HG02973 (cell line): ENCODE data around the gene OGA.

Experiments
- ATAC-seq: cut with Tn5 transposase; IDR thresholded peaks from one replicate; pipeline ENCODE4 v1.9.1; 2021; ENCODE audit warnings: moderate library complexity; ENCODE audit not compliant: unreplicated experiment

The OGA gene

DNA sequence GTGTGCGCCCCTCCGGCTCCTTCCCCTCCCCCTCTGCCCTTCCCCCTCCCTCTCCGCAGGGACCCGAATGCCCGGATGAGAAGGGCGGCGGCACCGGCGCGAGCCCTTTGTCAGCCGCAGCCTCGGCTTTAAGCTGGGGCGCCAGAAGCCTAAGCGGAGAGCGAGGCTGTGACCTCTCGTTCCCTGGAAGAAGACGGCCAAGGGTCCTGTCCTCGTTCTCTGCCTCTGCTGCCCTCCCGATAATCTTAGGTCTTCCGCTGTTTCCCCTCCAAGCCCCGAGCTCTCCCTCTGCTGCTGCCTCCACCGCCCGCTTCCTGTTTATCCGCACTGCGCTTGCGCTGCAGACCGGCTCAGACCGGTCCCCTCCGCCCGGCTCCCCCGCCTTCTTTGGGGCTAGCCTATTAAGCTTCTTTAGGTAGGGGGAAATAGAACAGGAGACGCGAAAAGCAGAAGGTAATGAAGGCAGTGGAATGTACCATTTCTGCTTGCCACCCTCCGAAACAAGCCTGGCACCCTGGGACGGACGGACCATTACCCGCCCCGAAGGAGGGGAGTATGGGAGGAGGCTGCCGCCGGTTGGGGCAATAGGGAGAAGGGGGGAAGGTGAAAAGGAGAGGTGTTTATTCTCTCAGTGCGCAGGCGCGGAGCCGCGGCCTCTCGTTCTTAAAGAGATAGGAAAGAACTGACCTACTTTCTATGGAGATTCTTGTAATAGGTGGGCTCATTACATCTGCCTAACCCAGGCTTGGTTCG, at the start of gene OGA:
Gene OGA, minus strand, starts transcription at position 326 of the 753 bp plus-strand sequence. CDS start 422 bp downstream, outside the sequence.
- peak; percentile 84 for ATAC-seq

DNA sequence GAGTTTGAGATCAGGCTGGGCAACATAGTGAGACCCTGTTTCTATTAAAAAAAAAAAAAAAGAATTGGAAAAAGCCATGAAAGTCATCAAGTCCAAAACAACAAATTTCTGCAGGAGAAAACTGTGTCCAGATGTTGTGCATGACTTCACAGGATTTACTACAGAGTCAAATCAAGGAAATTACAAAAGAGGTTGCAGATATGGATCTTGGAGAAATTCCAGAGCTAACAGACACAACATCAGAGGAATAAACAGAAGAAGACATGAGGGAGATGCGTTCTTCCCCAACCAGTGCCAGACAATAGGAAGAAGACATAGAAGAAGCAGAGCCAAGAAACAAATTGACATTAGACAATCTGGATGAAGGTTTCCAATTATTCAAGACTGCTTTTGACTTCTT, 49.7 kb upstream of the OGA start:
- no peak for ATAC-seq

DNA sequence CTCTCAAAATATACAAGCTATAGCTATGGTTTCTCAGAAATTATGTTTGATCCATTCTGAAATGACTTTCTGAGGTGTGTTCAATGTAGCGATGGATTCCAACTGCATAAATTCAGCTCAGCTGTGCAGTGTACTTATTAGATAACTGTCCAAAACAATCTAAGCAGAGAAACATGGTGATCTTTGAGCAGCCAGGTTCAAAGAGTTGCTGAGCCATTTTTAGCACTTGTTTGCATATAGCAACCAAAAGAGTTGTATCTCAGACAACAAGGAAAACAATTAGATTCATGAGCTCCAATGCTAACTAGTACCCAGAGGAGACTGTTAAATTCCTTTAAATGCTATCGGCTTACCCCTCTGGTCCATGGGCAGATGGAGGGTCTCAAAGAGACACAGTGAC, 41.3 kb upstream of the OGA start:
- peak; percentile 17 for ATAC-seq

DNA sequence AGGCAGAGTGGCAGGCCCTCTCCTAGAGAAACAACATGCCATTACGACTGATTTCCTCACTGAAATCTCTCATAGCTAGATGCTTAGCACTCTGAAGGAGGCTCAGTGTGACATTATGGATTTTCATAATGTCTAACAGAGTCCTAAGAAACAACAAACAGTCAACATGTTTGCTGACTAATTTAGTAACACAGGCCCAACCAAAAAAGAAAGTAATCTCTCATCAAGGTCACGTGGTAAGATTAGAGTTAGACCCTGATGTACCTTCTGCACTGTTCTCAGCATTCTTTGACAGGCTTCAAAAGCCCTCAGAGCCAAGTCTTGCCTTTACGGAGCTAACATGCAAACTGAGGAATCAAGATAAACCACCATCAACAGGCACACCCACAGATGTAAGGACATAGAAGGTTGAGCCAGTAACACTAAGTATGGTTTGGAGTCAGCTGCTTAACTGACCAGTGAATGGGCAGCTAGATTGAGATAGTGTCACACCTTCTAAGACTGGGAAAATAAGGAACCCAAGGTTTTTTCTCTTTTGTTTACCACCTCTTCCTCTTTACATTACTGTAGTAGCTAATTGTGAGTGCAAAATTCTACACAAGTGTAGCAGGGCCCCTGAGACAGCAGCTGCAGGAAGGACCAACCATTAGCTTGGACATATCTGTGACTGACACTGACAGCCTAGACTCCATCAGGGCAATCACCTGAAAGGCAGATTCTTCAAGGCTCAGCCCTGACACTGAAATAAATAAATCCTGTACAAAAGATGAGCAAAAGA, 40.7 kb upstream of the OGA start:
- ATAC-seq: peak; percentile 76

DNA sequence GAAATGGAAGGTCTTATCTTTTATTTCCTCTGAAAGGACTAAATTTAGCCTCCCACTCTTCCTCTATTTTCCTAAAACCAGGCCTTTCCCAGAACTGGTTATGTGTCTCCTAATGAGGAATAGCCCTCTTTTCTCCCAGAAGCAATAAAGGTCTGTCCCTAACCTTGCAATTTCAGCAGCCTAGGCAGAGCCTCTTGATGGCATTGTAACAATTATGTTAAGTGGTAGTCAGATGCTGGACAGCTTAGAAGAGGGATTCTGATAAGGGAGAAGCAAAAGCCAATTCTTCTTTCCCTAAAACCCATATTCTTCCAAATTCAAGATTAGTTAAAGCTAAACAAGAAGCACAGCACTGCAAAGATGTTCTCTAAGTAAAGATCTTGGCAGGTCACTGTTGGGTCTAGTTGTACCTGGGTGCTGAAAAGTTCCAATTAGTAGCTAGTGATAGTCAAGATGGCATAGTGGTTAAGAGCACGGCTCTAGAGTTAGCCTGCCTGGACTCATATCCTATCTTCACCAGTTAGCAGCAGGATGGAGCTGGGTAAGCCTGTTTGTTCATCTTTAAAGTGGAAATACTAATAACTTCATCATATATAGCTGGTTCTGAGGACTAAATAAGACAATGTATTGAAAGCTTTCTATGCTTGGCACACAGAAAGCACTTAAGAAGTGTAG, 39.7 kb upstream of the OGA start:
- ATAC-seq: no peak

DNA sequence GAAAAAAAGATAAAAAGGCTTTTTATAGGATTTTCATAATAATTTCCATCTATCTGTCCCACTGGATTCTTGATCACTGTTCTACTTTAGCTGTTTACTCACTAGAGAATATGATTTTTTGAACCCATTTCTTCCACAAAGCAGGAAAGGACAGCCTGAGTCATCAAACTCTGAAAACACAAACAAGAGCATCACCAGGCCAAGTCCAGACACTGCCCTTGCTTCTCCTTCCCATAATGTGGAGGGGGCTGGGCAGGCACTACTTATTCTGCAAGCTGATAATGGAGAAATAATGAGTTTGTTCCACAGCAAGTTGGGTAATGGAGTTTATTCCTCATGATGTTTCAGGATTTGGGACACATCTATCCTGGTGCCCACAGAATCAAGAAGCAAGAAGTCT, 38.4 kb upstream of the OGA start:
- ATAC-seq: no peak

DNA sequence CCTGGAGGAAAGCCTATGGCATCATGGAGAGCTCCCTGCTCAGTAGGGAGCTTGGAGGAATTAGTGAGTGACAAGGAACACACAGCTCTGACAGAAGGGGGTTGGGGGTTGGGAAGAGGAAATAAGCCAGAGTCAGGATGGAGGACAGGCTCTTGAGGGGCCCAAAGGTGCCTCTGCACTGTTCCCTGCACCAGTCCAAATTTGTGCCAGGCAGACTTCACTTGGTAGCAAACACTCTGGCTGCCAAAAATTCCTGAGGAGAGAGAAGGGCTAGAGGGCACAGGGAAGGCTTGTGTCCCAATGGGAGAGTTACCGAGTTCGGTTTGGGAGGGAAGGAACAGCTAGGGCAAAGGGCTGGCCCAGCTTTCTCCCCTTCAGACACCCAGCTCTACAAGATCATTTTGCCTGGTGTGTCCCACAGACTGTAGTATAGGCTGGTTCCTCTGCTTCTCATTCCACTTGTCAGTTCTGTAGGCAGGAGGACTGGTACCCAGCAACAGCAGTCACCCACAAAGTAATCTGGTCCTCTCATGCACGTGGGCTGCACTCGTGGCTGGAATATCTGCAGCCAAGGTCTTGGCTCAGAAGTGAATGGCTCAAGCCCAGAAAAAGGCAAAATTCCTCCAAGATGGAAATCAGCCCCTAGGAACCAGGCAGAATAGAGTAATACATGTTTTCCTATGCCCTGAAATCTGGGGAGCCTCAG, 33.3 kb upstream of the OGA start:
- ATAC-seq: no peak

DNA sequence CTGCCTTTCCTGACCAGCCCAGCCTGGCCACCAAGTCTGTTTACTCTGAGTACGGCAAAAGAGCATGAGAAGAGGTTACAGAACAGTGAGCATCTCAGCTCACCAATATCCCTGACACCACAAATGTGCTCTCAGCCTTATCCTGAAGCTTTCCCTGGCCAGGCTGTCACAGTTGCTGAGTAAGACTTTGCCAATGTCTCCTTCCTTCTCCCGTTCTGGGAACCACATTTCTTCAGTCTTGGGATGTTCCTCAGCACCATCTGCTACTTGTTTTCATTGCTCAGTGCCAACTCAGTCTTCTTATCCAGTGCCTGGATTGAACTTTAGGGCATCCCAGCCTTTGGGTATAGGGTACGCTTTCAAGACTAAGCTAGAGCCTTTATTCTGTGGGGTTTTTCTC, 32.5 kb upstream of the OGA start:
- no peak for ATAC-seq

DNA sequence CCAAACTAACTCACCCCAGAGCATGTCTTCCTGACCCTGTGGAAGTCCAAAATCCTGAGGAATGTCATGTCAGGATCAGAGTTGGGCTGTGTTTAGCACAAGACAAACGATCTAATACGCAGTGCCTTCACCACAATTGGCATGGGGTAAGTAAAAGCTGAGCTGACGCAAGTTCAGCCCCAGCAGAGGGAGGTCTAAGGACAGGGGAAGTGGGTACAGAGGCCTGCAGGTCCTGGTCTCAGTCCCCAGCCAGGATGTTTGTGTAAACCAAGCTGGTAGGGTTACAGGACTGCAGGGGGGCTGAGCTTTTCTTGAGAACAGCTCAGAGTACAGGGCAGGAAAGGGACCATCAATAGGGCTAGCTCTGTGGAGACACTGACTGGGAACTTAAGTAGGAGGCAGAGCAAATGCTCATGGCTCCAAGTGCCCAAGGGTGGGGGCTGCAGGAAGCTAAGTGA, 30.7 kb upstream of the OGA start:
- ATAC-seq: no peak

DNA sequence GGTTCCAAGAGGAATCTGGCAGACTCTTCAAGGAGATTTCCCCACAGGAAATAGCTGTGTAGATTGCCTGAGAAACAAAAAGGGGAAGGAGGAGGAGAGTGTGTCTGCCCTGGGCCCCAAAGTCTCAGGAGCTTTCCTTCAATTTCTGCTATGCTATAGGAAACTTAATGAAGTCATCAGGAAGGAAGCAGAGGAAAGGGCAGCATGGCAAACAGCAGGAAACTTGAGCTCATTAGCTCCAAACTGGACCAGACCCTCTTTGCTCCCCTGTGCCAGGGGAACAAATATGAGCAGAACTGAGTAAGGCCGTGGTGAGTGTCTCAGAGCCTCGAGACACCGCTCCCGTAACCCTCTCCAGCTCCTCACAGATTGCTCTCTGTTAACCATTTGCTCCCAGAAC, 30.2 kb upstream of the OGA start:
- no peak for ATAC-seq

DNA sequence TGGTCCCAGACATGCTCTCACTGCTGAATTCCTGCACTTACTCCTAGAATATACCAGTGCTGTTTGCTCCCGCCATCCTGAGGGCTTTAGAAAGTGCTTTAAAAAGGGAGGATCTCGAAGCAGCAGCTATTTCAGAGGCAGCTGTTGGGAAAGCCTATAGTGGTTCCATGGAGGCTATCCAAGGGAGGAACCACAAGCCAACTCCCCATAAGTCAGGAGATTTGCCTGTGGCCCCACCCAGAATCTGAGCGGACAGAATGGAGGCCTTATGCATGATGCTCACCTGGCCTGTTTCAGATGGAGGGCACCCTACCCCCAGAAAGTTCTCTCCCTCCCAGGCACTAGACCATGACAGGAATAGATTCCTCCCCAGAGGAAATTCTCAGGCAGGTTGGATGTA, 27.6 kb upstream of the OGA start:
- no peak for ATAC-seq

DNA sequence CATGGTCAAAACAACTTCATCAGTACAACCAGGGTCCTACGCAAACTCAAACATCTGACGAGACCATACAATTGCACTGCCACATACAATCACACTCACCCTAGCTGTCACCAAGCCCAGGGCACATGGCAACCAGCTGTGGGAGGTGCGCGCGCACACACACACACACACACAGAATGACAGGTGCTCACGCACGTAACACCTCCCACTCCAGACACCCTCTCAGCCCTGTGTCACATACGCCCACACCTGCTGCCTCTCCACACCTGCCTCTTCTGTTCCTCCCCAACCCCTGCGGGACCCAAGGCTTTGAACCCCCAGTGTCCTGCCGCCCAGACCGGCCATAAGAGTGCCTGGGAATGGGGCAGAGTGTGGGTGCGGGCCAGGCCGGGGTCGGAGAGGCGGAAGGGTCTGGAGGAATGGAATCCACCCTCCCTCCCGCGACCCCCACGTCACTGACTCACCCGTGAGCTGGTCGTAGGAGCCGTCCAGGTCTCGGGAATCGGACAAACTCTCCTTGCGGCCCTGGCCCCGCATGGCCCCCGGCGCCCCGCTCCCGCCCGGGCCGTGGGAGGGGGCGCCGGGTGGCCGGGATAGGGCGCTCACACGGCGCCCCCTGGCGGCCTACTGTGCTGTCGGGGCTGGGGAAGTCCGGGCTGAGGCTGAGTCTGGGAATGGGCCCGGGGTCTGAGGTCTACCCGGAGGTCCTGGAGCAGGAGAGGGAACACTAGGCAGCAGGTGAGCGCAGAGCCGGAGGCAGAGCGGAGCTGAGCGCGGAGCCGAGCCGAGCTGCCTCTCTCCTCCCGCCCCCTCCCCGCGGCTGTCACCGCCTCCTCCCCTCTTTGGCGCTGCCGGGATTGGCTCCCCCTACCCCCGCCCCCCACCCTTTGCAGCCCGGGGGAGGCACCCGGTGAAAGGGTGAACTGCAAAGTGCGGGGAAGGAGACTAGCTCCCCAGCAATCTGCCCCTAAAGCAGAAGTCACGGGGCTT, 25.1 kb upstream of the OGA start, which contains the start of gene KCNIP2:
Gene KCNIP2, minus strand, starts transcription at position 769 of the 990 bp plus-strand sequence. Its CDS starts 232 bp downstream, at position 537.
- ATAC-seq: no peak

DNA sequence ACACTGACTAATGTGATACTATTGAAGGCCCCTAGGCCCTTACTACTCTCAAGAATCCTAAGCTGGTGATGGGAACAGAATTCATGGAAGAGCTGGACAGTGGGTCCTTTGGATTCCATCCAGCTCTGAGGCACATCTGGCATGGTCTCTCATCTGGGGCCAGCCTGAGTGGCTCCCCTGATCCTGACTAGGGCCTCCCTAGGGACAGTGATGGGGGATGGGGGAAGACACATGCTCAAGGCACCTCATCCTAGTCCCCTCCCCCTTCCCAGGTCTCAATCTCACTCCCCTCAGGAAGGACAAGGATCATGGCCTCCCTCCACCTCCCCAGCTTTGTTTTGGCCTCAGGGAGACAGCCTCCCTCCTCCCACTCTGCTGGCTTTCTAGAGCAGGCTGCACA, 23.6 kb upstream of the OGA start:
- no peak for ATAC-seq

DNA sequence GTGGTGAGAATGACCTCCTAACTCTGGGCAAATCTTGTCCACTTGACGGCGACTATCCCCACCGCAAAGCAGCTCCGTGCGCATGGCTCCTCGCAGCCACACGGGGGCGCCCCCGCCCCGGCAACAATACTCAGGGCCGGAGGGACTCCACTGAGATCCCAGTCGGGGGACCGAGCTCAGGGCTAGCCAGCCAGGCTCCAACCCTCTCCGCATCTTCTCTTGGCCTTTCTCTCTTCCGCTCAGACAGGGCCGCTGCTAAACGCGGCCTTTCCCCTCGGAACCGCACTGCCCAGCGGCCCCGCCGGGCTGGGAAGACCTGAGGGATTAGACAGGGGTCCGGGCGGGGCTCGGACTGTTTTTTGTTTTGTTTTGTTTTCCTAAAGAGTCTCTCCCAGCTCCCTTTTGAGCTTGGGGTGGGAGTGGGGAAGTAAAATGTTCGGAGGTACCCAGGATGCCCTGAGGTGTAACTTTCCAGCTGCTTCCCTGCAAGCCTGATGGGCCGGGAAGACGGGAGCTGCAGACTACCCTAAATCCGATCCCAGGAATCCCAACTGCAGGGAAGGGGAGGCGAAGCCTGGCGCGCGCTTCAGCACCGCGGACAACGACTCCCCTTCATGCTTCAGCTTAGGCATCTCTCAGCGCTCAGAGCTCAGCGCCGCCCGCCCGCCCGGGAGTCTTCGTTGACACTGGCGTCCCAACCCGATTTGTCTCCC, 22.7 kb upstream of the OGA start:
- peak; percentile 63 for ATAC-seq

DNA sequence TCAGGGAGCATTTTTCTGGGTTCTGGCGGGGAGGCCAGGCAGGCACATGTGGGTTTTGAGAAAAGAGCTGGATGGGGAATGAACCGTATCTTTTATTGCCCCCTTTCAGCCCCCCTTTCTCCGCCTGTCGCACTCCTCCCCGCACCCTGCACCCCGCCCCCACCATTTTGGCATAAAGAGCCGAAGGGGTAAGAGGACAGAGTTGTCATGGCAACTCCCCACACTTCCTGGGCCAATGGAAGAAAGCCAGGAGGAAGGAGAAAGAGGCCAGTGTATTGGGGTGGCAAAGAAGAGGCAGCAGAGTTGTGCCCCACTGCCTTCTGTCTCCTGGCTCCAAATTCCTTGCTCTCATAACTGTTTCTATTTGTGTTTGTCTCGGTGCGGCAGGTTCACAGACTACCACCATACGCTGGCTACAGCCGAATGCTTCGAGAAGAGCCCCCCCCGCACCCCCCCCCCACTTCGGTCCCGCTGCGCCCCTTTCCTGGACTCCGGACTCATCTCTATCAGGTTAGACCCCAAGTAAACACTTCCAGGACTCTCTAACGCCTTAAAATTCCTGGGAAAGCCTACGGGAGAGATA, 21.9 kb upstream of the OGA start:
- no peak for ATAC-seq

DNA sequence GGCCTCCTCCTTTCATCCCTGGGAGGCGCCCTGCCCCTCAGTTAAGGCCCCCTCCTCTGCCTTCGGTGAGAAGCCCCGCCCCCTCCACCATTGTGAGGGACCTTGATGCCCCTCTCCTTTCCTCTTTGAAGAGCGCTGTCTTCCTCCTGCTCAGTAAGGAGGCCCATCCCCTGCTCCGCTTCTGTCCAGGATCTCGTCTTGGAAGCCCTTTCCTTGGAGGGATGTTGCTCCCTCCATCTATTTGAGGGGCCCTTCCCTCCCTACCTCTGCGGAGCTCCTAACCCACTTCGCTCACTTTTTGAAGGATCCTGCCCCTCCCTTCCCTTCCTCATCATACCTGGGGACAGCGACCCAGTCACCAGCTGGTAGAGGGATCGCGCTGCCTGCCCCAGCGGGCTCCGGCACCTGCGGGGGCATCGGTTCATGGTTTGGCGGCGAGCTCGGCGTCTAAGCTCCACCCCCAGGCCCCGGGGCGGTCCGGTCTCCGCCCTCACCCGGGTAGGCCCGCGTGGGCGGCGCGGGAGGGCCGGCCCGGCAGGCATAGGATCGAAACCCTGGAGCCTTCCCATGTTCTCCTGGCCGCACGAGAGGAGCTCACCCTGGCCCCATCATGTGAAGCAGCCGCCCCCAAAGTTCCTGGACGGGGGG, 21.3 kb upstream of the OGA start:
- no peak for ATAC-seq

DNA sequence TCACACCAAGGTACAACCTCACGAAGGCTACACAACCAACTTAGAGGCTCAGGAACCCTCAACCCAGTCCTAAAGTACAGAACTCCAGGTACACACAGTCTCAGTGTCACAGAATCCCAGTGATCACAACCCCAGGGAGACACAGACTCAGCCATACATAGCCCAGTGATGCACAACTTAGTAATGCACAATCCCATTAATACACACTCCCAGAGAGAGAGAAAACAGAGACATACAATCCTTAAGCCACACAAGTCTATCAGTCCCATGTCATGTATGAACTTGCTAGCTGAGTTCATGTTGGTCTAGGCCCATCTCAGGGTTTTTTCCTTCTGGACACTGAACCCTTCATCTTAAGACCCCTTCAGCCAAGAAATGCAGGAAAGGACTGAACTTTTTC, 20.8 kb upstream of the OGA start:
- no peak for ATAC-seq

DNA sequence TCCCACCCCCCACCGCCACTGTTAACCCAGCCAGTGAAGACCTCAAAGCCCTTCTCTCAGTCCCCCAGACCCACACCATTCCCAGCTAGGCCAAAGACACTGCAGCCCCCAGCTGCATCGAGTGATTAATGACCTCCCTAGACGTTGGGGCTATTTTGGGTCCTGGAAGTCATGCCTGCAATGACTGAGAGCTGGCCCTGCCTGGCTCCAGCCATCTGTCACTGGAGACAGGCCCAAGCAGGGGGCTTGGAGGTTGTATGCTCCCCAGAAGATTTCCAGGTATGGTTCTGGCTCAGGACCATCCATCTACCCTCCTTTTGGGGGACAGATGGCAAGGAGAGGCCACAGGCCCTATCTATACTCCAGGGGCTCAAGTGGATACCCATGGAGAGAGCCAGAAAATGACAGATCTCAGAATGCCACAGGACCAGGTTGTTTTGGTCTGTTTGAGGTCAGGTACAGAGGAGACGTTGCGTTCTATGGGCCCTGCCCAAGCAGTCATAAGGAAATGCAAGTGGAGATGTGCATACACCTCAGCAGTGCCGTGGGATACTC, 20.2 kb upstream of the OGA start:
- ATAC-seq: no peak
